Measurements from ENCODE around the gene ADAMTSL4. TPM values are rescaled to one million over a fixed set of nuclear protein-coding genes. Genes with fewer than 3 reads are reported as not detected.

Gene ADAMTSL4
- total and polyA plus RNA-seq, 9 of the 15 experiments (the other 6 are each of a cell fraction or from before 2014, with no cell fraction given) = 12.7 to 212 (median 35.6) TPM

- TF ChIP-seq ESRRB (CRISPR knock-in tag; IDR thresholded peaks at IDR 0.05; ENCODE audit: borderline replicate concordance) = no peak
- TF ChIP-seq BMI1 (IDR thresholded peaks at IDR 0.05; ENCODE audit: low read length) = no peak
- no peak for TF ChIP-seq RBM22 (IDR thresholded peaks at IDR 0.05; ENCODE audit: low read depth, low read length, poor library complexity, severe bottlenecking)
These were observed 12.2 kb downstream of the ADAMTSL4 start (continued) for GRCh38 chr1:150561254-150561973.

DNA sequence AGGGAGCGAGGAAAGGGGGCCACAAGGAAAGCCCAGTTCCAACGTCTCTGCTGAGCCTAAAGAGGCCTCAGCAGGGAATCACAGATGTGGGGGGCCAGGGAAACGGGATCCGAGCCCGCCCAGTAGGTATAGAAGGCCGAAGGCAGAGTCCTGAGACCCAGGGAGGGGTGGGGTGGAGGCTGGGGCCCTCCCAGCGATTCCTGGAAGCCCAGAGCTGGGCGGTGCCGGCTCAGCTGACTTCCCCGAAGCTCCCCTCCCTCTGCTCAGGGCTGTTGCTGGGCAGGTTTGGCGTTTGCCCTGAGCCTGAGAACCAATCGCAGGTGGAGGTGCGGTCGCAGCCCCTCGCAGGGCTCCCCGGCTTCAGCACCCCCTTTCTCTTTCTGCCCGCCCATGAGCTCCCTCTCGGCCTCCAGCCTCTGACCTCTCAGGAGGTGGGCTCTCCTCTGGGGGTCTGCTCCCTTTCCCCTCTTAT, 12.8 kb downstream of the ADAMTSL4 start:
- BruUV-seq (replicated peaks) = no TSS peak
- Histone ChIP-seq H3K27me3 (ENCODE audit: control insufficient read depth in 2 of 2, insufficient read depth in 2 of 2, low read length in 2 of 2) (no peaks in the 10 kb centered on the region), H3K4me1 (replicated peaks in 1 of 2; ENCODE audit: control insufficient read depth in 2 of 2, insufficient read depth in 2 of 2, low read length in 2 of 2) (peaks cover 39 to 69% of the 10 kb centered on the region in 2 experiments), H4K20me1 (replicated peaks; ENCODE audit: control insufficient read depth, insufficient read depth, low read length) (peaks cover 10% of the 10 kb centered on the region; the same call in 1 of the 2 replicates), H2AFZ (ENCODE audit: low read depth, low read length) (0 out of 2 replicates have a peak overlapping the region, but pooled peaks have one; percentile 2), H3K36me3 (ENCODE audit: control insufficient read depth, insufficient read depth, low read length) (peaks cover 70% of the 10 kb centered on the region), H3K9me3 (replicated peaks; ENCODE audit: control insufficient read depth, insufficient read depth, low read depth, low read length) (no peaks in the 10 kb centered on the region), H3K4me3 (peak overlapping the region; percentile 26), H3K27ac (ENCODE audit: extremely low read depth, low read depth, low read length) (peak overlapping the region; percentile 81), H3K79me2 (ENCODE audit: control insufficient read depth, insufficient read depth, low read length) (peaks cover 29% of the 10 kb centered on the region), H3K9ac (ENCODE audit: insufficient read depth in 1 of 2, low read depth in 2 of 2, low read length in 2 of 2) (peak overlapping the region; percentile 65 to 89), H3K4me2 (ENCODE audit: insufficient read depth, low read length) (peak overlapping the region; percentile 78), H3K9me1 (ENCODE audit: control insufficient read depth, insufficient read depth, low read length) (peaks cover 6% of the 10 kb centered on the region)
- WGBS (ENCODE audit: insufficient coverage, low coverage, missing lambda C conversion rate) = 2% methylated on average over 16 of the region's 18 CpGs
- FAIRE-seq (peak; percentile 90), ATAC-seq (peak; percentile 83), DNase-seq (ENCODE audit: extremely low read depth in 1 of 4, low spot score in 3 of 4) (peak; percentile 82 to 95 (median 88))
- ChIA-PET CTCF (ENCODE audit: low intra/inter-chr PET ratio) (interaction anchor here (0.6 to 1.7 kb wide), 4 partner anchors 11 to 434 kb away, joined by 3 to 13 read pairs (median 6); no protein-coding TSS in a partner anchor), POLR2A (interaction anchor here (0.5 to 6.5 kb wide), 14 partner anchors 11 to 1061 kb away, joined by 3 to 148 read pairs (median 4); partner anchors contain the start of genes ADAMTSL4, CTSS, ECM1 and ENSA)
- in situ Hi-C loops (cut with MboI) (loop anchor here (10.0 kb wide), 1 partner anchor 433 kb away; no protein-coding TSS in a partner anchor), intact Hi-C loops (cut with micrococcal nuclease) (loop anchor here (1.0 to 5.0 kb wide), 5 partner anchors 59 to 435 kb away; partner anchors contain the start of gene GOLPH3L)
- TF ChIP-seq, protein P1, sequence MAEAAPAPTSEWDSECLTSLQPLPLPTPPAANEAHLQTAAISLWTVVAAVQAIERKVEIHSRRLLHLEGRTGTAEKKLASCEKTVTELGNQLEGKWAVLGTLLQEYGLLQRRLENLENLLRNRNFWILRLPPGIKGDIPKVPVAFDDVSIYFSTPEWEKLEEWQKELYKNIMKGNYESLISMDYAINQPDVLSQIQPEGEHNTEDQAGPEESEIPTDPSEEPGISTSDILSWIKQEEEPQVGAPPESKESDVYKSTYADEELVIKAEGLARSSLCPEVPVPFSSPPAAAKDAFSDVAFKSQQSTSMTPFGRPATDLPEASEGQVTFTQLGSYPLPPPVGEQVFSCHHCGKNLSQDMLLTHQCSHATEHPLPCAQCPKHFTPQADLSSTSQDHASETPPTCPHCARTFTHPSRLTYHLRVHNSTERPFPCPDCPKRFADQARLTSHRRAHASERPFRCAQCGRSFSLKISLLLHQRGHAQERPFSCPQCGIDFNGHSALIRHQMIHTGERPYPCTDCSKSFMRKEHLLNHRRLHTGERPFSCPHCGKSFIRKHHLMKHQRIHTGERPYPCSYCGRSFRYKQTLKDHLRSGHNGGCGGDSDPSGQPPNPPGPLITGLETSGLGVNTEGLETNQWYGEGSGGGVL (CRISPR knock-in tag; IDR thresholded peaks at IDR 0.05) = no peak
- TF ChIP-seq MYNN (IDR thresholded peaks at IDR 0.05) = peak; percentile 50; the same call in 1 of the 2 replicates
- no peak for TF ChIP-seq MYNN (CRISPR knock-in tag; IDR thresholded peaks at IDR 0.05)
- TF ChIP-seq HNRNPUL1 (IDR thresholded peaks at IDR 0.05; ENCODE audit: low read length) = no peak
- peak; percentile 62; the same call in 1 of the 2 replicates for TF ChIP-seq MBD2 (IDR thresholded peaks at IDR 0.05; ENCODE audit: borderline replicate concordance, low read depth)
- 0 out of 2 replicates have a peak, but pooled peaks have one; percentile 61 for TF ChIP-seq PATZ1 (CRISPR knock-in tag; IDR thresholded peaks at IDR 0.05; ENCODE audit: borderline replicate concordance)
- TF ChIP-seq BHLHE40 (IDR thresholded peaks at IDR 0.05; ENCODE audit: low read length) = peak; percentile 77
- TF ChIP-seq, protein P2, sequence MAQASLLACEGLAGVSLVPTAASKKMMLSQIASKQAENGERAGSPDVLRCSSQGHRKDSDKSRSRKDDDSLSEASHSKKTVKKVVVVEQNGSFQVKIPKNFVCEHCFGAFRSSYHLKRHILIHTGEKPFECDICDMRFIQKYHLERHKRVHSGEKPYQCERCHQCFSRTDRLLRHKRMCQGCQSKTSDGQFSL (CRISPR knock-in tag; IDR thresholded peaks at IDR 0.05) = no peak
- TF ChIP-seq, protein P2 (tag; IDR thresholded peaks at IDR 0.05) = no peak

All from K562 (cell line).